B cell (primary cell): ENCODE results near the gene COA8. TPM values are rescaled to one million over a fixed set of nuclear protein-coding genes. Genes with fewer than 3 reads are reported as not detected.

Source experiments
- ATAC-seq: fragments of 200-7000 bp; cut with Tn5 transposase; one replicate; pipeline ENCODE4 v1.10.0; 2021; ENCODE audit warnings: low read depth, mild to moderate bottlenecking, moderate number of reproducible peaks, moderate library complexity
- CTCF ChIA-PET: fragments of 350-600 bp; sonication (Branson Sonifier 250); formaldehyde crosslinking; loops from one replicate; lab custom pipeline; 2021; ENCODE audit warnings: antibody characterized with exemption, inconsistent platforms; lab: Charles Lee
- POLR2A ChIA-PET: fragments of 350-600 bp; sonication (Branson Sonifier 250); formaldehyde crosslinking; loops from one replicate; lab custom pipeline; 2021; ENCODE audit warnings: antibody characterized with exemption; lab: Charles Lee
- DNase-seq: peaks from one replicate; pipeline ENCODE4 v3.0.0; 2013
- H2AFZ ChIP-seq: 2 replicates; pipeline ENCODE4 v1.6.1; 2012; ENCODE audit warnings: mild to moderate bottlenecking, low read depth, low read length; ENCODE audit not compliant: insufficient read depth, poor library complexity, severe bottlenecking
- H3K27ac ChIP-seq, 2 donors: 1 replicate in 1 of 2; 2 replicates in 1 of 2; pipeline ENCODE4 v1.5.1; 2012 to 2013; ENCODE audit warnings: low read length in 2 of 2, mild to moderate bottlenecking in 2 of 2, moderate library complexity in 1 of 2
- H3K27me3 ChIP-seq, 4 experiments: fragments of 200-600 bp in 1 of 4; sonication (generic) in 1 of 4; replicated peaks in 1 of 4; 1 replicate in 2 of 4; 2 replicates in 2 of 4; pipeline versions ENCODE4 v1.6.1 to v1.7.0; 2013 to 2016; ENCODE audit warnings: low read length in 3 of 4, mild to moderate bottlenecking in 2 of 4, mixed read lengths in 1 of 4, moderate library complexity in 1 of 4; ENCODE audit not compliant: insufficient read depth in 4 of 4, control insufficient read depth in 3 of 4; ENCODE audit errors: control extremely low read depth in 1 of 4
- H3K36me3 ChIP-seq, 2 experiments: replicated peaks in 1 of 2; 1 replicate in 1 of 2; 2 replicates in 1 of 2; pipeline versions ENCODE4 v1.6.1 to v1.7.1; 2013; ENCODE audit warnings: low read length in 1 of 2; ENCODE audit not compliant: insufficient read depth in 2 of 2, control insufficient read depth in 1 of 2; ENCODE audit errors: control extremely low read depth in 1 of 2, extremely low read depth in 1 of 2
- H3K4me1 ChIP-seq, 2 donors: fragments of 200-600 bp in 1 of 2; sonication (generic) in 1 of 2; 1 replicate in 1 of 2; 2 replicates in 1 of 2; pipeline versions ENCODE4 v1.5.1 to v1.6.1; 2013 to 2017; ENCODE audit warnings: low read length in 2 of 2; ENCODE audit not compliant: control insufficient read depth in 2 of 2, insufficient read depth in 2 of 2
- H3K4me2 ChIP-seq: replicated peaks from 2 replicates; pipeline ENCODE3; 2012; ENCODE audit warnings: mild to moderate bottlenecking, low read depth, low read length; ENCODE audit not compliant: poor library complexity, severe bottlenecking
- H3K4me3 ChIP-seq, 5 experiments: fragments of 200-600 bp in 1 of 5; sonication (generic) in 1 of 5; 1 replicate in 3 of 5; 2 replicates in 2 of 5; pipeline versions ENCODE4 v1.5.1 to v1.7.0; 2011 to 2016; ENCODE audit warnings: low read length in 4 of 5, mild to moderate bottlenecking in 4 of 5, low read depth in 2 of 5, control low read depth in 1 of 5, moderate library complexity in 1 of 5; ENCODE audit not compliant: insufficient read depth in 1 of 5; ENCODE audit errors: control extremely low read depth in 1 of 5, extremely low read depth in 1 of 5
- H3K79me2 ChIP-seq: fragments of 200-600 bp; sonication (generic); one replicate; pipeline ENCODE4 v1.6.0; 2016; ENCODE audit warnings: low read length; ENCODE audit not compliant: control insufficient read depth, insufficient read depth
- H3K9ac ChIP-seq: fragments of 200-600 bp; sonication (generic); 2 replicates; pipeline ENCODE4 v1.6.1; 2017; ENCODE audit warnings: mild to moderate bottlenecking, low read length, moderate library complexity
- H3K9me3 ChIP-seq, 3 donors: one replicate each; pipeline versions ENCODE4 v1.6.1 to v1.7.1; 2013; ENCODE audit warnings: low read length in 2 of 3; ENCODE audit not compliant: control insufficient read depth in 2 of 3, insufficient read depth in 1 of 3; ENCODE audit errors: control extremely low read depth in 1 of 3
- H4K20me1 ChIP-seq: 2 replicates; pipeline ENCODE4 v1.6.0; 2012; ENCODE audit warnings: mild to moderate bottlenecking, low read length; ENCODE audit not compliant: insufficient read depth, control insufficient read depth, poor library complexity, severe bottlenecking
- H3K27ac Mint-ChIP-seq: one replicate; pipeline ENCODE4 v1.8.0; 2021; ENCODE audit warnings: mixed read lengths
- H3K27me3 Mint-ChIP-seq: one replicate; pipeline ENCODE4 v1.8.0; 2021; ENCODE audit warnings: mixed read lengths
- H3K4me1 Mint-ChIP-seq: one replicate; pipeline ENCODE4 v1.8.0; 2021; ENCODE audit warnings: mixed read lengths
- H3K4me3 Mint-ChIP-seq: one replicate; pipeline ENCODE4 v1.8.0; 2021; ENCODE audit warnings: mixed read lengths
- H3K9me3 Mint-ChIP-seq: one replicate; pipeline ENCODE4 v1.8.0; 2022; ENCODE audit warnings: mixed read lengths; ENCODE audit not compliant: insufficient read depth
- EZH2 ChIP-seq: IDR thresholded peaks from 2 replicates; pipeline ENCODE4 v1.6.1; 2012; ENCODE audit warnings: borderline replicate concordance, low read depth, mild to moderate bottlenecking, moderate library complexity, low read length; ENCODE audit not compliant: insufficient read depth, poor library complexity, severe bottlenecking
- WGBS: methylation state at CpG from one replicate; pipeline ENCODE4 v1.1.5; 2013; ENCODE audit warnings: missing lambda C conversion rate; ENCODE audit not compliant: insufficient coverage; 5-methylcytosine and 5-hydroxymethylcytosine counted together
- intact Hi-C: fragments of 100-400 bp; cut with micrococcal nuclease; formaldehyde crosslinking; loops from one replicate; pipeline ENCODE4 v1.10.0; 2022
- polyA plus RNA-seq: library from polyadenylated mRNA; depleted of rRNA; stranded (reverse); fragments of >200 nt; gene quantifications from 2 replicates; pipeline ENCODE4 v1.2.3, GENCODE V29; 2012
- total RNA-seq, 2 donors: library from RNA; stranded (reverse); fragments of 120-200 nt in 1 of 2; gene quantifications; 1 replicate in 1 of 2; 2 replicates in 1 of 2; pipeline versions ENCODE4 v1.2.3 to v1.2.4, GENCODE V29; 2013 to 2022
- TF ChIP-seq, protein P1 (sequence below): fragments of 200-600 bp; IDR thresholded peaks from one replicate; pipeline ENCODE4 v1.8.0; 2022; ENCODE audit warnings: antibody characterized with exemption, mild to moderate bottlenecking

Gene COA8
- total and polyA plus RNA-seq, 2 donors (not counting 1 experiment from before 2014, with no cell fraction given): 7.5 to 24.9 TPM

- Histone ChIP-seq H3K9me3 (no peaks in the 10 kb centered on the region), H3K4me1 (no peaks in the 10 kb centered on the region), H3K4me2 (no peak overlapping the region), H3K27me3 (no peaks in the 10 kb centered on the region), H3K9ac (no peak overlapping the region), H3K79me2 (peaks cover 36% of the 10 kb centered on the region), H3K36me3 (peaks cover 6 to 40% of the 10 kb centered on the region in 2 experiments), H3K27ac (no peak overlapping the region), H4K20me1 (peaks cover 22% of the 10 kb centered on the region), H3K4me3 (no peak overlapping the region), H2AFZ (no peak overlapping the region)
- Mint-ChIP-seq H3K4me1 (peaks cover 3% of the 10 kb centered on the region), H3K9me3 (no peaks in the 10 kb centered on the region), H3K27ac (no peak overlapping the region), H3K27me3 (no peaks in the 10 kb centered on the region), H3K4me3 (no peak overlapping the region)
- 93% methylated on average over 3 of the region's 6 CpGs for WGBS
- CTCF ChIA-PET: interaction anchor here (0.5 to 3.8 kb wide), 5 partner anchors 94 to 862 kb away, joined by 3 to 30 read pairs (median 3); no protein-coding TSS in a partner anchor
- DNase-seq (no peak), ATAC-seq (no peak)
- intact Hi-C loops: no loop called here
- TF ChIP-seq, protein P1, sequence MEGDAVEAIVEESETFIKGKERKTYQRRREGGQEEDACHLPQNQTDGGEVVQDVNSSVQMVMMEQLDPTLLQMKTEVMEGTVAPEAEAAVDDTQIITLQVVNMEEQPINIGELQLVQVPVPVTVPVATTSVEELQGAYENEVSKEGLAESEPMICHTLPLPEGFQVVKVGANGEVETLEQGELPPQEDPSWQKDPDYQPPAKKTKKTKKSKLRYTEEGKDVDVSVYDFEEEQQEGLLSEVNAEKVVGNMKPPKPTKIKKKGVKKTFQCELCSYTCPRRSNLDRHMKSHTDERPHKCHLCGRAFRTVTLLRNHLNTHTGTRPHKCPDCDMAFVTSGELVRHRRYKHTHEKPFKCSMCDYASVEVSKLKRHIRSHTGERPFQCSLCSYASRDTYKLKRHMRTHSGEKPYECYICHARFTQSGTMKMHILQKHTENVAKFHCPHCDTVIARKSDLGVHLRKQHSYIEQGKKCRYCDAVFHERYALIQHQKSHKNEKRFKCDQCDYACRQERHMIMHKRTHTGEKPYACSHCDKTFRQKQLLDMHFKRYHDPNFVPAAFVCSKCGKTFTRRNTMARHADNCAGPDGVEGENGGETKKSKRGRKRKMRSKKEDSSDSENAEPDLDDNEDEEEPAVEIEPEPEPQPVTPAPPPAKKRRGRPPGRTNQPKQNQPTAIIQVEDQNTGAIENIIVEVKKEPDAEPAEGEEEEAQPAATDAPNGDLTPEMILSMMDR: no peak
- TF ChIP-seq EZH2: no peak
- POLR2A ChIA-PET: no interaction called here
Measured at GRCh38 chr14:103574104-103574503, 11.3 kb downstream of the COA8 start.

DNA sequence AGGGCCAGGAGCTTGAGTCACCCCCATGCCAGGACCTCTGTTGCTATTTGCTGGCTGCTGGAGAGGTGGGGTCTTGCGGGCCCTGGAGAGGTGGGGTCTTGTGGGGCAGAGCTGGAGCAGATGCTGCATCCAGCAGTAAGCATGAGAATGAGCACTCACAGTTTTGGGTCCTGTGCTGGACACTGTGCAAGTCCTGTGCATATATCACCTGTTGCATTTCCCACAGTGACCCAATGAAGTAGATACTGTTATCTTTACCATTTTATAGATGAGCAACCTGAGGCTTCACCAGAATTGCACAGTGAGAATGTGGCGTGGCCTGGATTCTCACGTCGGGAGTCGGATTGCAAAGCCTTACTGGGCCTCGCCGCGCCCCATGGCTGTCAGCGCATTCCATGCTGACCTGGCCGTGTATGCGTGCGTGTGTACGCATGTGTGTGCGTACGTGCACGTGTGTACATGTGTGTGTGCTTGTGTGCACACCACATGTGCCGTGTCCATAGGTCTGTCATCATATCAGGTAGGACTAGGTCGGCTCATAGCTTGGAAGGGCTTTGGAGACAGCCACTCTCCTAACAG lies 12.0 kb downstream of the COA8 start:
- no peak for DNase-seq

More for the DNA sequence above, 12.0 kb downstream of the COA8 start:
- Histone ChIP-seq H3K4me2 (no peak overlapping the region), H3K79me2 (peaks cover 30% of the 10 kb centered on the region), H3K9ac (no peak overlapping the region), H3K27ac (no peak overlapping the region), H3K4me3 (no peak overlapping the region), H3K27me3 (no peaks in the 10 kb centered on the region), H2AFZ (no peak overlapping the region), H3K9me3 (no peaks in the 10 kb centered on the region), H3K4me1 (no peaks in the 10 kb centered on the region), H3K36me3 (peaks cover 6 to 38% of the 10 kb centered on the region in 2 experiments), H4K20me1 (peaks cover 17% of the 10 kb centered on the region)
- no peaks in the 10 kb centered on the region for H3K4me1 Mint-ChIP-seq
- ChIA-PET CTCF (interaction anchor here (0.6 to 3.8 kb wide), 3 partner anchors 94 to 244 kb away, joined by 3 to 30 read pairs (median 3); no protein-coding TSS in a partner anchor), POLR2A (interaction anchor here (0.6 kb wide), 1 partner anchor 185 kb away, joined by 6 read pairs; no protein-coding TSS in a partner anchor)
- intact Hi-C loops: no loop called here
- WGBS: 96% methylated on average over 18 of the region's 18 CpGs
- no peak overlapping the region for H3K27ac Mint-ChIP-seq
- no peaks in the 10 kb centered on the region for H3K9me3 Mint-ChIP-seq
- H3K27me3 Mint-ChIP-seq: no peaks in the 10 kb centered on the region
- H3K4me3 Mint-ChIP-seq: no peak overlapping the region
- TF ChIP-seq, protein P1: no peak
- no peak for TF ChIP-seq EZH2
- no peak for ATAC-seq
